ENCODE measurements around the gene SLC39A11. TPM values are rescaled to one million over a fixed set of nuclear protein-coding genes. Genes with fewer than 3 reads are reported as not detected.

The SLC39A11 gene
- total RNA-seq, 1 experiment from 2014 or later: 57.1 TPM

DNA sequence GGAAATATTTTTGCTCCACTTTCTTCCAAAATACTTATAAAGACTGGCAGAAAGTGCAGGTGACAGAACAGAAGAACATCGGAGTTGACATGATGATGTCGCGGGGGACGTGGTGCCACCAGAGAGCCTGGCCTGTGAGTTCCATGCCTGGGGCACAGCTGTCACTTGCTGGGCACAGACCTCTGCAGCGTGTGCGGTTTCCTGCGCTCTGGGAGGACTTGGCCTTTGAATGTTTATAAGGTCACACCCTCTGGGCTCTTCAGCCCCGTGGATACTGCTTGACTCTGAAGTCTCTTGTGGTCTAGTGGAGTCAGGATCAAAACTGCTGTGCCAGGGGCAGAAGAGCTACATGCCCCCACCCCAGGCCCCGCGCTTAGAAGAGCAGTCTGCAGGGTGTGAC is 357.9 kb downstream of the SLC39A11 start:
- Histone ChIP-seq H3K79me2 (ENCODE audit: low read depth) (no peaks in the 10 kb centered on the region), H3K27me3 (ENCODE audit: insufficient read depth, low read depth) (no peaks in the 10 kb centered on the region), H3K4me1 (replicated peaks; ENCODE audit: insufficient read depth) (no peaks in the 10 kb centered on the region), H3K27ac (no peak overlapping the region), H3K9me3 (ENCODE audit: insufficient read depth, low read depth) (no peaks in the 10 kb centered on the region), H3K36me3 (ENCODE audit: low read depth) (no peaks in the 10 kb centered on the region), H3K9me2 (ENCODE audit: insufficient read depth) (no peaks in the 10 kb centered on the region), H2AFZ (no peak overlapping the region), H3F3A (ENCODE audit: insufficient read depth, low read depth) (no peaks in the 10 kb centered on the region), H3K4me2 (no peak overlapping the region), H4K20me1 (ENCODE audit: insufficient read depth) (no peaks in the 10 kb centered on the region), H3K4me3 (no peak overlapping the region)
- DNase-seq: no peak
- ChIA-PET POLR2A (ENCODE audit: unreplicated experiment) (no interaction called here), CTCF (no interaction called here)
- BruUV-seq (replicated peaks): no TSS peak
- TF ChIP-seq, protein P1, sequence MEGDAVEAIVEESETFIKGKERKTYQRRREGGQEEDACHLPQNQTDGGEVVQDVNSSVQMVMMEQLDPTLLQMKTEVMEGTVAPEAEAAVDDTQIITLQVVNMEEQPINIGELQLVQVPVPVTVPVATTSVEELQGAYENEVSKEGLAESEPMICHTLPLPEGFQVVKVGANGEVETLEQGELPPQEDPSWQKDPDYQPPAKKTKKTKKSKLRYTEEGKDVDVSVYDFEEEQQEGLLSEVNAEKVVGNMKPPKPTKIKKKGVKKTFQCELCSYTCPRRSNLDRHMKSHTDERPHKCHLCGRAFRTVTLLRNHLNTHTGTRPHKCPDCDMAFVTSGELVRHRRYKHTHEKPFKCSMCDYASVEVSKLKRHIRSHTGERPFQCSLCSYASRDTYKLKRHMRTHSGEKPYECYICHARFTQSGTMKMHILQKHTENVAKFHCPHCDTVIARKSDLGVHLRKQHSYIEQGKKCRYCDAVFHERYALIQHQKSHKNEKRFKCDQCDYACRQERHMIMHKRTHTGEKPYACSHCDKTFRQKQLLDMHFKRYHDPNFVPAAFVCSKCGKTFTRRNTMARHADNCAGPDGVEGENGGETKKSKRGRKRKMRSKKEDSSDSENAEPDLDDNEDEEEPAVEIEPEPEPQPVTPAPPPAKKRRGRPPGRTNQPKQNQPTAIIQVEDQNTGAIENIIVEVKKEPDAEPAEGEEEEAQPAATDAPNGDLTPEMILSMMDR (conservative IDR thresholded peaks at IDR 0.05): no peak
- TF ChIP-seq EZH2 (IDR thresholded peaks at IDR 0.05; ENCODE audit: low read depth): no peak
- intact Hi-C loops (cut with micrococcal nuclease; ENCODE audit: unreplicated experiment): no loop called here

DNA sequence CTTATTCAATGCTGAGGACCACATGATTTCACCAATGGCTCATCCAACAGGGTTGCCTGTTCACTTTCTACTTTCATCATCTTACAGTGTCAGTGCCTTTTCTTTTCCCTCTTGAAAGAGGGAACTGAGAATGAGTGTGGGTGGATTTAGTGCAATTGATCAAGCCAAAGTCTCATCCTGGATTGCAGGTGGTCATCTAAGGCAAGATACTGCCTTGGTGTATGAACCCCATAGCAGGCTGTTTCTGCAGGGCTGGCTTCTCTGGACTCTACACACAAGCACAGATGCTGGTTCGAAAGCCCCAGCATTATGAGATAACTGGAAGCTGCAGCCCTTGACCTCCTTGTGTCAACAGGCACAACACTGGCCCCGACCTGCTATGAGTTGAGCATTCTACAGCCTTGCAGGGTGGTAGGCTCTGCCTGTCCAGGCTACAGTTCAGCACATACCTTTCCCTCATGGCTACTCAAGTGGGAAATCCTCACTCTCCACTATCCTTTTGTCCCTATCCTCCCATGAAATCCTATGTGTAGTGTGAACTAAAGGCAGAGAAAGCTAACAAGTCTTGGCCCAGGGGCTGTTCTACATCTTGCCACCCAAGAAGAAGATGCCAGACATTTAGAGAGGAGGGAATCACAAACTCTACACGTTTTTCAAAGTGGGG is 358.7 kb downstream of the SLC39A11 start:
- ChIA-PET POLR2A (ENCODE audit: unreplicated experiment) (no interaction called here), CTCF (no interaction called here)
- Histone ChIP-seq H4K20me1 (ENCODE audit: insufficient read depth) (no peaks in the 10 kb centered on the region), H2AFZ (no peak overlapping the region), H3F3A (ENCODE audit: insufficient read depth, low read depth) (no peaks in the 10 kb centered on the region), H3K9me2 (ENCODE audit: insufficient read depth) (no peaks in the 10 kb centered on the region), H3K79me2 (ENCODE audit: low read depth) (no peaks in the 10 kb centered on the region), H3K27me3 (ENCODE audit: insufficient read depth, low read depth) (no peaks in the 10 kb centered on the region), H3K9me3 (ENCODE audit: insufficient read depth, low read depth) (no peaks in the 10 kb centered on the region), H3K36me3 (ENCODE audit: low read depth) (no peaks in the 10 kb centered on the region), H3K4me2 (no peak overlapping the region), H3K4me1 (replicated peaks; ENCODE audit: insufficient read depth) (no peaks in the 10 kb centered on the region), H3K27ac (no peak overlapping the region), H3K4me3 (no peak overlapping the region)
- TF ChIP-seq, protein P1 (conservative IDR thresholded peaks at IDR 0.05): no peak
- no peak for TF ChIP-seq EZH2 (IDR thresholded peaks at IDR 0.05; ENCODE audit: low read depth)
- no peak for DNase-seq
- no TSS peak for BruUV-seq (replicated peaks)
- intact Hi-C loops (cut with micrococcal nuclease; ENCODE audit: unreplicated experiment): no loop called here

DNA sequence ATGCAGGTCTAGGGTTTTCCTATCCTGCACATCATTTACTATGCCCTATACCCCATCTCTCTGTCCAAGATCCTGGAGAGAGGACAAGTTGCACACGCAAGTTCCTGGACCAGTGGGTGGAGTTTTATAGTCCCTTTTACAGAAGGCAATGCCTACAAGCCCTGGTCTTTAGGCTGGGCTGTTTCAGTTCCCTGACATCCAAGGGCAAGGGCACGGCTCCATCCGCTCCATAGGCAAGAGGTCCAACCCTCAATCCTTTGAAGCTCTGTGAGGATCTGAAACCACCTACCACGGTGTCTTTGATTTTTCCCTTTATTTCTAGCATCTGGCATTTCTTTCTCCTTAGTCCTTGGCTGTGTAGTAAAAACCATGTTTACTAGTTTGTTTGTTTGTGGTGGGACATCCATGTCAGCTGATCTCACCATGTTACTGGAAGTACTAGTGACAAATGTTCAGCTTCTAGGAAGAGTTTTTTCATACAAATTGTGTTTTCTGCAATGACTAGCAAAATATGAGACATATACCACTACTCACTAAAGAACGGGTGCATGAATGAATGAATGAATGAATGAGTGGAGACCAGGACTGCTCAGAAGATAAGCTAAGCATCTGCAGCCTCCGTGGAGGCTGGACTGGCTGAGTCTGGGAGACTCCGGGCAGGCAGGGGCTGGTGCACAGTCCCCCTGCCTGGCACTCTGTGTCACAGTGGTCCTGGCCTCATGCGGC is 359.4 kb downstream of the SLC39A11 start:
- DNase-seq: no peak
- intact Hi-C loops (cut with micrococcal nuclease; ENCODE audit: unreplicated experiment): no loop called here

More for the DNA sequence above, 359.4 kb downstream of the SLC39A11 start:
- H3K4me3 ChIP-seq: no peak overlapping the region
- no peaks in the 10 kb centered on the region for H4K20me1 ChIP-seq (ENCODE audit: insufficient read depth)
- no peaks in the 10 kb centered on the region for H3K27me3 ChIP-seq (ENCODE audit: insufficient read depth, low read depth)
- H2AFZ ChIP-seq: no peak overlapping the region
- POLR2A ChIA-PET (ENCODE audit: unreplicated experiment): no interaction called here
- BruUV-seq (replicated peaks): no TSS peak
- H3K4me1 ChIP-seq (replicated peaks; ENCODE audit: insufficient read depth): no peaks in the 10 kb centered on the region
- CTCF ChIA-PET: no interaction called here
- no peaks in the 10 kb centered on the region for H3K9me3 ChIP-seq (ENCODE audit: insufficient read depth, low read depth)
- H3K27ac ChIP-seq: no peak overlapping the region
- H3K36me3 ChIP-seq (ENCODE audit: low read depth): no peaks in the 10 kb centered on the region
- H3F3A ChIP-seq (ENCODE audit: insufficient read depth, low read depth): no peaks in the 10 kb centered on the region
- TF ChIP-seq EZH2 (IDR thresholded peaks at IDR 0.05; ENCODE audit: low read depth): no peak
- TF ChIP-seq, protein P1 (conservative IDR thresholded peaks at IDR 0.05): no peak
- no peaks in the 10 kb centered on the region for H3K9me2 ChIP-seq (ENCODE audit: insufficient read depth)
- no peaks in the 10 kb centered on the region for H3K79me2 ChIP-seq (ENCODE audit: low read depth)
- no peak overlapping the region for H3K4me2 ChIP-seq

Measured in PC-9 (cell line).